Astrocyte (in vitro differentiated cells and primary cell): ENCODE measurements around the gene HSPA12B. TPM values are rescaled to one million over a fixed set of nuclear protein-coding genes. Genes with fewer than 3 reads are reported as not detected.

ENCODE experiments used
- DNase-seq: peaks from one replicate; pipeline ENCODE4 v3.0.0-alpha.2; 2010; ENCODE audit warnings: low read depth
- FAIRE-seq: peaks from 2 replicates; lab custom pipeline; 2011; peaks lifted over from hg19 to GRCh38; lab: Jason Lieb, UNC
- H2AFZ ChIP-seq: 2 replicates; pipeline ENCODE4 v1.6.0; 2012; ENCODE audit warnings: low read depth, low read length, inconsistent platforms
- H3K27ac ChIP-seq: 2 replicates; pipeline ENCODE4 v1.5.1; 2011; ENCODE audit warnings: low read depth, low read length, inconsistent platforms
- H3K27me3 ChIP-seq: 2 replicates; pipeline ENCODE4 v1.6.0; 2011; ENCODE audit warnings: low read length, inconsistent platforms; ENCODE audit not compliant: insufficient read depth
- H3K36me3 ChIP-seq: 2 replicates; pipeline ENCODE4 v1.5.1; 2011; ENCODE audit warnings: low read length, inconsistent platforms; ENCODE audit not compliant: insufficient read depth
- H3K4me1 ChIP-seq: 2 replicates; pipeline ENCODE4 v1.5.1; 2011; ENCODE audit warnings: low read length, inconsistent platforms; ENCODE audit not compliant: insufficient read depth
- H3K4me2 ChIP-seq: 2 replicates; pipeline ENCODE4 v1.6.0; 2012; ENCODE audit warnings: low read length, inconsistent platforms
- H3K4me3 ChIP-seq: 2 replicates; pipeline ENCODE4 v1.5.1; 2011; ENCODE audit warnings: low read depth, mild to moderate bottlenecking, low read length, inconsistent platforms; ENCODE audit not compliant: insufficient read depth
- H3K79me2 ChIP-seq: 2 replicates; pipeline ENCODE4 v1.6.0; 2012; ENCODE audit warnings: mild to moderate bottlenecking, low read length, inconsistent platforms; ENCODE audit not compliant: insufficient read depth
- H3K9ac ChIP-seq: 2 replicates; pipeline ENCODE4 v1.6.0; 2012; ENCODE audit warnings: mild to moderate bottlenecking, low read length, inconsistent platforms
- H3K9me3 ChIP-seq: 2 replicates; pipeline ENCODE4 v1.5.1; 2012; ENCODE audit warnings: low read depth, mild to moderate bottlenecking, low read length, inconsistent platforms; ENCODE audit not compliant: insufficient read depth
- H4K20me1 ChIP-seq: 2 replicates; pipeline ENCODE4 v1.6.0; 2012; ENCODE audit warnings: low read length, inconsistent platforms; ENCODE audit not compliant: insufficient read depth
- H3K27ac Mint-ChIP-seq: one replicate; pipeline ENCODE4 v1.8.0; 2021; ENCODE audit warnings: mild to moderate bottlenecking, mixed read lengths; ENCODE audit not compliant: unreplicated experiment
- H3K27me3 Mint-ChIP-seq: one replicate; pipeline ENCODE4 v1.8.0; 2021; ENCODE audit warnings: low read depth, mixed read lengths; ENCODE audit not compliant: unreplicated experiment
- H3K36me3 Mint-ChIP-seq: one replicate; pipeline ENCODE4 v1.8.0; 2021; ENCODE audit warnings: low read depth, mixed read lengths; ENCODE audit not compliant: unreplicated experiment
- H3K4me1 Mint-ChIP-seq: one replicate; pipeline ENCODE4 v1.8.0; 2021; ENCODE audit warnings: low read depth, mixed read lengths; ENCODE audit not compliant: unreplicated experiment
- H3K4me3 Mint-ChIP-seq: one replicate; pipeline ENCODE4 v1.8.0; 2021; ENCODE audit warnings: mild to moderate bottlenecking, moderate library complexity, mixed read lengths; ENCODE audit not compliant: unreplicated experiment
- H3K9me3 Mint-ChIP-seq: one replicate; pipeline ENCODE4 v1.8.0; 2021; ENCODE audit warnings: mild to moderate bottlenecking, mixed read lengths; ENCODE audit not compliant: unreplicated experiment
- EZH2 ChIP-seq: IDR thresholded peaks from 2 replicates; pipeline ENCODE4 v1.6.1; 2012; ENCODE audit warnings: mild to moderate bottlenecking, low read length, inconsistent platforms; ENCODE audit not compliant: insufficient read depth
- total RNA-seq: library from RNA; stranded (reverse); gene quantifications from 2 replicates; pipeline ENCODE4 v1.2.1, GENCODE V29; 2021
- TF ChIP-seq, protein P1 (sequence below): IDR thresholded peaks from 2 replicates; pipeline ENCODE4 v1.5.1; 2011; ENCODE audit warnings: low read depth, mild to moderate bottlenecking, inconsistent platforms, low read length, moderate library complexity; ENCODE audit not compliant: insufficient read depth

Gene HSPA12B
- total RNA-seq, 1 donor from 2014 or later = not detected

DNA sequence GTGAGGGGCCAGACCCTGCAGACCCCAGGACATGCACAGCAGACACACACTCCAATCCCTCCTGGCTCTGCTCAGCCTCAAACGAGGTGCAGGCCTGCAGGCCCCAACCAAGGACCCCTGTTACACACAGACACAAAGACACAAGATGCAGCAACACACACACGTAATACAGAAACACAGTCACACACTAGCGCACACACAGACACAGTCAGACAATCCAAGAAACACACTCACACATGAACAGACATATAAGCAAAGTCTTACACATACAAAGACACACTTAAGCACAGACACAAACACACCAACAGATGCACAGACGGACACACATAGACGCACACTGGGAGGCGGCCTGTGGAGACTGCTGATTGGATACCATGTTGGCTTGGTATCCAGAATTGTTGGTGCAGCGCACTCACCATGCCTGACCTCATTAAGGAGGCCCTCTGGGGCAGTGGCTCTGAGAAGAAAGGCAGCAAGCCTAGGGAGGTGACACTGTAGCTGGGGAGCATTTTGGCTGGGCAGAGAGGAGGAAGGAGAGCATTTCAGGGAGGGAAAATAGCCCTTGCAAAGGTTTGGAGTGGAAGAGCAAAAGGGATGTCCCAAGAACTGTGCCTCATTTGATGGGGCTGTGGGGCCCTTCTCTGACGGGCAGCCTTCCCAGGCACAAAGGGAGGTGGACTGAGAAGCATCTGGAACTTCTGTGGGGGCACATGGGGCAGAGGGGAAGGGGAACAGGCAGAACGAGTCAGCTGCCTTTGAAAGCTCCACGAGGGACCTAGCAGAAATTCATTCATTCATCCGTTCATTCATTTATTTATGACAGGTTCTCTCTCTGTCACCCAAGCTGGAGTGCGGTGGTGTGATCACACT is 1.4 kb upstream of the HSPA12B start:
- Mint-ChIP-seq H3K36me3 (no peaks in the 10 kb centered on the region), H3K27me3 (peaks cover 72% of the 10 kb centered on the region), H3K4me1 (peaks cover 6% of the 10 kb centered on the region), H3K9me3 (peaks cover 2% of the 10 kb centered on the region), H3K27ac (no peak overlapping the region), H3K4me3 (no peak overlapping the region)
- Histone ChIP-seq H4K20me1 (no peaks in the 10 kb centered on the region), H2AFZ (no peak overlapping the region), H3K27me3 (peaks cover 20% of the 10 kb centered on the region), H3K27ac (no peak overlapping the region), H3K79me2 (no peaks in the 10 kb centered on the region), H3K4me2 (no peak overlapping the region), H3K4me1 (peaks cover 6% of the 10 kb centered on the region), H3K9me3 (no peaks in the 10 kb centered on the region), H3K9ac (no peak overlapping the region), H3K36me3 (no peaks in the 10 kb centered on the region), H3K4me3 (no peak overlapping the region)
- no peak for TF ChIP-seq EZH2
- TF ChIP-seq, protein P1, sequence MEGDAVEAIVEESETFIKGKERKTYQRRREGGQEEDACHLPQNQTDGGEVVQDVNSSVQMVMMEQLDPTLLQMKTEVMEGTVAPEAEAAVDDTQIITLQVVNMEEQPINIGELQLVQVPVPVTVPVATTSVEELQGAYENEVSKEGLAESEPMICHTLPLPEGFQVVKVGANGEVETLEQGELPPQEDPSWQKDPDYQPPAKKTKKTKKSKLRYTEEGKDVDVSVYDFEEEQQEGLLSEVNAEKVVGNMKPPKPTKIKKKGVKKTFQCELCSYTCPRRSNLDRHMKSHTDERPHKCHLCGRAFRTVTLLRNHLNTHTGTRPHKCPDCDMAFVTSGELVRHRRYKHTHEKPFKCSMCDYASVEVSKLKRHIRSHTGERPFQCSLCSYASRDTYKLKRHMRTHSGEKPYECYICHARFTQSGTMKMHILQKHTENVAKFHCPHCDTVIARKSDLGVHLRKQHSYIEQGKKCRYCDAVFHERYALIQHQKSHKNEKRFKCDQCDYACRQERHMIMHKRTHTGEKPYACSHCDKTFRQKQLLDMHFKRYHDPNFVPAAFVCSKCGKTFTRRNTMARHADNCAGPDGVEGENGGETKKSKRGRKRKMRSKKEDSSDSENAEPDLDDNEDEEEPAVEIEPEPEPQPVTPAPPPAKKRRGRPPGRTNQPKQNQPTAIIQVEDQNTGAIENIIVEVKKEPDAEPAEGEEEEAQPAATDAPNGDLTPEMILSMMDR = no peak
- DNase-seq (no peak), FAIRE-seq (no peak)

DNA sequence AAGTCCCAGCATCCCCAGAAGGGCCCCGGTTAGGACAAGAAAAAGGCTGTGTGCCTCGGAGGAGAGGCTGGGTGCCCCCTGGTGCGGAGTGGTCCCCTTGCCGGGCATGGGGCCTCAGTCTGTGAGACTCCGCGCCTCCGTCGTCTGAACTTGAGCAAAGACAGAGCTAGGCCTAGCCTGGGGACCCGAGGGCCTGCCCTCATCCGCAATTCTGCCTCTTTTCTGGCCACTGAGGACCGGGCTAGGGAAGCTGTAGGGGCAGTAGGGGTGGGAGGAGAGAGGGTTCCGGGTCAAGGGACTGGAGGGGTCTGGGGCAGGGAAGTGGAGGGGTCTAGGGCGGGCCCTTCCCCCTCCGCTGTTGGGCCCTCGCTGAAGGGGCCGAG is 550 bp upstream of the HSPA12B start:
- no peaks in the 10 kb centered on the region for H3K36me3 Mint-ChIP-seq
- no peak for TF ChIP-seq EZH2
- TF ChIP-seq, protein P1 = no peak
- H3K9me3 Mint-ChIP-seq = peaks cover 2% of the 10 kb centered on the region
- H3K27ac Mint-ChIP-seq = no peak overlapping the region
- H3K4me1 ChIP-seq = peaks cover 6% of the 10 kb centered on the region
- H3K4me2 ChIP-seq = no peak overlapping the region
- H3K9me3 ChIP-seq = no peaks in the 10 kb centered on the region
- H3K27me3 ChIP-seq = peaks cover 20% of the 10 kb centered on the region
- no peaks in the 10 kb centered on the region for H3K79me2 ChIP-seq
- FAIRE-seq (no peak), DNase-seq (no peak)
- no peak overlapping the region for H2AFZ ChIP-seq
- no peak overlapping the region for H3K9ac ChIP-seq
- H3K4me1 Mint-ChIP-seq = peaks cover 6% of the 10 kb centered on the region
- no peaks in the 10 kb centered on the region for H3K36me3 ChIP-seq
- no peaks in the 10 kb centered on the region for H4K20me1 ChIP-seq
- H3K27me3 Mint-ChIP-seq = peaks cover 72% of the 10 kb centered on the region
- no peak overlapping the region for H3K27ac ChIP-seq
- no peak overlapping the region for H3K4me3 ChIP-seq
- H3K4me3 Mint-ChIP-seq = no peak overlapping the region
